ENCODE data around the gene HYDIN. TPM values are rescaled to one million over a fixed set of nuclear protein-coding genes. Genes with fewer than 3 reads are reported as not detected.
"Not testable (repeated sequence)": the region's sequence is repeated elsewhere in the genome, so short reads cannot be mapped to it uniquely, and the experiment has no call there.

HYDIN gene
- total RNA-seq, 1 experiment from 2014 or later: 0.15 TPM

DNA sequence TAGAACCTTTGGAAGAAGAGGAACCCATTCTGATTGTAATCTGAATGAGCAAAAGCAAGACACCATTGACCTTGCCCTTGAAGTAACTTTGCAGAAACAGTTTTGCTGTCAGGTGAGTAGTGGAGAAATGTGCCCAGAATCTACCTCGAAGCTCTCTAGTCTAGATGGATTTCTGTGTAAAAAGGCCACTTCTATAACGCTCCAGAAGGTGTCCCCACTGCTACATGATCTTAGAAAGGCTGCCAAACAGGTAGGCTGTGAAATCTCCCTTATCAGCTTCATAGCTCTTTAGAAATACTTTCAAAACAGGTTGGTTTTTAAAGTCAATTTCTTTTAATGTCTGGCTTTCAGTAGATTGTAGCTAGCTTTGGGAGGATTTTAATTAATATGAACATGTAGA lies 230.8 kb downstream of the HYDIN start:
- DNase-seq (ENCODE audit: low spot score): not testable (repeated sequence)

- not testable (repeated sequence) for DNase-seq (ENCODE audit: low spot score)
These were observed 234.7 kb downstream of the HYDIN start for GRCh38 chr16:70995799-70996198.

GRCh38 chr16:70992511-70992910 lies 238.0 kb downstream of the HYDIN start:
- DNase-seq (ENCODE audit: low spot score): not testable (repeated sequence)

- not testable (repeated sequence) for DNase-seq (ENCODE audit: low spot score)
These were observed 243.4 kb downstream of the HYDIN start for GRCh38 chr16:70987019-70987715.

DNA sequence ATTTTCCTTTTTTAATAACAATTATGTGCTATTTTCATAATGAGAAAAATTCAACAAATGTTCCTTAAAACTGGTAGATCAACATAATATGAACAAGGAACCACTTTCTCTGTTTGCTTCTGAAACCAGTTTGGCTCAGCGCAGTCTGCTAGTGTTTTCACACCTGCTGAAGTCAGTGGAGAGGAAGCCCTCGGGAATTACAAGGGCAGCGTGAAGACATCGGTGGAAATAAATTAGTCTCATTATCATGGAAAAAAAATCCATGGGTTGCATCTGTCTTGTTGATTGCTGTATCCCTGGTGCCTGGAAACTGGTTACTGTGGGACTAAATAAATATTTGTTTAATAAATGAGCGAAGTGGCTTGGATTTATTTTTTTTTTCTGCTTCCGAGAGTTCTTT lies 245.8 kb downstream of the HYDIN start:
- DNase-seq (ENCODE audit: low spot score): not testable (repeated sequence)

GRCh38 chr16:70968332-70968731 lies 262.2 kb downstream of the HYDIN start:
- not testable (repeated sequence) for DNase-seq (ENCODE audit: low spot score)

- DNase-seq (ENCODE audit: low spot score): not testable (repeated sequence)
These were observed 270.4 kb downstream of the HYDIN start for GRCh38 chr16:70960169-70960568.

DNA sequence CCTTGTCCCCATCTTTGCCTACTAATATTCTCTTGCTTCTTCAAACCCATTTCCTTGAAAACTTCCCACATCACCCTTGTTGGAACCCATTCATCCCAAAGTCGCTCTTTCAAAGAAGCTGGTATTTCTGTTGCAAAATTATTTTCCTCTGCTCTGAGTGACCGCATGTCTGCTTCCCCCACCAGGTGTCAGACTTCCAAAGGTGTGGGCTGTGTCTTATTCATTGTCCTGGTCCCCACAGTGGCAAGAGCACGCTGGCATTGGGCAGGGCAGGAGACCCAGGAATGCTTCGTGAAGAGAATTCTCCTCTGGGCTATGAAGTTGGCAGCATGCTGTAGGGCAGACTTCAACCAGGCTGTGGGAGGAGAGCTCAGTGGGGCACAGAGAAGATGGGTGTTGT lies 275.6 kb downstream of the HYDIN start:
- not testable (repeated sequence) for DNase-seq (ENCODE audit: low spot score)

- not testable (repeated sequence) for DNase-seq (ENCODE audit: low spot score)
These were observed 276.7 kb downstream of the HYDIN start for GRCh38 chr16:70953824-70954223.

DNA sequence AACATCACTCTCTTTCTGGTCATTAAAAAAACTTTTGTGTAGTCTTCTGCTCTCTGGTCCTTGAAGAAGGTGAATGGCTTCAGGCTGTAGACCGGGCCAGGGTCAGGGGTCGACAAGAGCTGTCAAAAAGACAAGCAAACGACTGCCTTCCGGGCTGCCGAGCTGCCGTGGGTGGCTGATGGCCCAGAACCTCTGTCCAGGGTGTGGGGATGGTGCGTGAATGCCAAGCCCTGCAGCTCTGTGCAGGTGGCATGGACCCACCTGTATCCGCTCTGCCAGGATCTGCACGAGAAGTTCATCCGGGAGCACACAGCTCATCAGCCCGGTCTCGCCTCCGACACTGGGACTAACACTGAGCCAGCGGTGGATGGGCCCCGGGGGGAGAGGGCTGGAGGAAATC lies 287.0 kb downstream of the HYDIN start:
- DNase-seq (ENCODE audit: low spot score): not testable (repeated sequence)

DNA sequence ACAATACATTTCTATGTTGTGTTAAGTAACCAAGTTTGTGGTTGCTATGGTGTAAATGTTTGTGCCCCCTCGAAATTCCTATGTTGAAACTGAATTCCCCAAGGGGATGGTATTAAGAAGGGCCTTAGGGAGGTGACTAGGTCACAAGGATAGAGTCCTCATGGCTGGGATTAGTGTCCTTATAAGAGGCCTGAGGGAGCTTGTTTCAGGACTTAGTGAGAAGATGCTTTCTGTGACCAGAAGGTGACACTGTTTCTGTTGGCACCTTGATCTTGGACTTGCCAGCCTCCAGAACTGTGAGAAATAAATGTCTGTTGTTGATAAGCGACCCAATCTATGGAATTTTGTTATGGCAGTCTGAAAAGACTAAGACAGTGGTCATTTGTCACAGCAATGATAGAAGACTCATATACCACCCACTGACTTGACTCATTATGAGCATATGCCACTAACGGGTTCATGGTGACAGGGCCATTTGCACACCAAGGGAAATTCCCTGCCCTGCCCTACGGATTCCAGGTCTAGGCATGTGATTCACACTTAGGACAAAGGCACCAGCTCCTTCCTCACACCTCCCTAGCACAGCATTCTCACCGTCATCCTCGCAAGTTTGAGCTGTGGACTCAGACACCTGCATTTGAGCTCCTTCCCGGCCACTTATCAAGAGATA lies 290.7 kb downstream of the HYDIN start:
- not testable (repeated sequence) for DNase-seq (ENCODE audit: low spot score)

DNA sequence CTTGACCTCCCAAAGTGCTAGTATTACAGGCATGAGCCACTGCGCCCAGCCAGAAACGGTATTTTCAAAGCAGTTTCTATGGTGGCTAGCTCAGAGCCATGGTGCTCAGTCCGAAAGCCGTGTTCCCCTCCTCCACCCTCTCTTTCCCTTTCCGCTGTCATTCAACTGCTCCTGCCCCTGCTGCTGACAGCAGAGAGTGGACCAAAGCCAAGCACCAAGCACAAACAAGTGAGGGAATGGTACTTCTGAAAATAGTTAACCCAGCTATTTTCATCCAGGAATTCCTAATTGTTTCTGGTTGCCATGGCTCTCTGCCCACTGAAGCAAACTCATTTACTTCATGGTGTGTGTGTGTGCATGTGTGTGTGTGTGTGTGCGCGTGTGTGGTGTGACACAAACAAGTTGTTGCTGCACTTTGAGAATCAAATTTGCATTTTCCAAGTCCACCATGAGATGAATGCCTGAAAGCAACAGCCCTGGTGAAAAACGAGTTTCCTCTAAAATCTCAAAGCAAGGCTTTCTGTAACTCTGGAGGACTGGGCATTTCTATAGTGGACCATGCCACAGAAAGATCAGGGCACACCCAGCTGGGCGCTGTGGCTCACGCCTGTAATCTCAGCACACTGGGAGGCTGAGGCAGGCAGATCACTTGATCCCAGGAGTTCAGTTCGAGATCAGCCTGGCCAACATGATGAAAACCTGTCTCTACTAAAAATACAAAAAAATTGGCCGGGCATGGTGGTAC lies 293.6 kb downstream of the HYDIN start:
- not testable (repeated sequence) for DNase-seq (ENCODE audit: low spot score)

DNA sequence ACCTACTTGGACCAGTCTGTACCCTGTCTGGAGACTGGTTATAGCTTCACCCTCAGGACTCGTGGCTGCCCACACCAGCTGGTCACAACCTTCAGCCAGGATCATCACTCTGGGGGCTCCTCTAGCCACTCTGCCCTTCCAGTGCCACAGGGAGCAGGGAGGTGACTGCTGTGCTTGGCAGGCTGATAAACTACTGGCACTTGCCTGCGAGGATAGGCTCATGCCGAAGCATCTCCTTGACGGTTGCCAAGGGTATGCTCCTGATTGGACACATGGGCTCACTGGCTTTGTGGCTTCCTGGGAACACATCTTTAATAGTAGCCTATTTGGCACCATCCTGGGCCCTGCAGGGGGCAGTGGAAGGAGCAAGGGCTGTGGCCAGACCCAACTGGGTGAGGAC lies 295.2 kb downstream of the HYDIN start:
- not testable (repeated sequence) for DNase-seq (ENCODE audit: low spot score)

DNA sequence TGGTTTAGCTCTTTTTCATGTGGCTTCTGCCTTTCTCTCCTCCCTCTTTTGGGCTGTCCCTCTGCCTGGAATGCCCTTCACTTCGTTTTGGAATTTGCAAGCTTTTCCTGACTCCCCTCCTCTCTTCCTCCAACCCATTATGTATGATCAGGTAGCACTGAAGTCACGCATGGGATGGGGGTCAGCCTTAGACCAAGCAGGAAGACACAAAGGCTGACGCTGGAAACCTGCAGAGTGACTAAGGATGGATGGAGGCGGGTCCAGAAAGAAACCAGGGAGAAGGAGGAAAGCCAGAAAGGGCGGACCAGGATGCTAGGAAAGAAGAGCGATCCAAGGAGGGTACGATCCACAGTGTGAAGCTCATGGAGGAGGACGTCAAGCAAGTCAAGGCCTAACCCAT lies 296.8 kb downstream of the HYDIN start:
- not testable (repeated sequence) for DNase-seq (ENCODE audit: low spot score)

DNA sequence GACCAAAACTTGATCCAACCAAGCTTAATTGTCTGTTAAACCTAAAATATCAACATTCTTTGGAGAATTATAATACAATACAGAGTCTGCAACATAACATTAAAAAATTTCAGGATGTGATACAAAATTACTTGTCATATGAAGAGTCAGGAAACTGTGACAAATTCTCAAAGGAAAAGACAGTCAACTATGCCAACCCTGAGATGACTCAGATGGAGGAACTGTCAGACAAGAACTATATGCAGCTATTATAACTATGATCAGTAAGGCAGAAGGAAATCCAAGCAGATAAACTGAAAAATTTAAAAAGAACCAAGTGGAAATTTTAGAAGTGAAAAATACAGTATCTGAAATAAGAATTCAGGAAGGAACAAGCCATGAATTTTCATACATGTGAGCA lies 299.8 kb downstream of the HYDIN start:
- not testable (repeated sequence) for DNase-seq (ENCODE audit: low spot score)

DNA sequence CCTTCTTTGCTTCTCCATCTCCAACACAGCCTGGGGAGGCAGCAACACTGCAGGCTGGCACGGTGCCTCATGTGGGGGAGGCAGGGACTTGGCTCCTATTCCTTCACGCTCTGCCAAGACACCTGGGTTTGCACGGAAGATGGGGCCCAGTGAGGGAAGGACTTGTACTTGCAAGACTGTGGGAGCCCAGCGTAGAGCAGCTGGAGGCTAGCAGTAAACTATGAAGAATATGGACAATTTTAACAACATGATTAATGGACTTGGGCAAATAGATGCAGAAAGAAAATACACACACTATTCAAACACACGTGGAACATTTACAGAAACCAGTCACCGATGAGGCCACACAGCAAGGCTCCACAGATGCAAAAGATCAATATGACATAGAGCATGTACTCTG lies 308.4 kb downstream of the HYDIN start:
- not testable (repeated sequence) for DNase-seq (ENCODE audit: low spot score)

DNA sequence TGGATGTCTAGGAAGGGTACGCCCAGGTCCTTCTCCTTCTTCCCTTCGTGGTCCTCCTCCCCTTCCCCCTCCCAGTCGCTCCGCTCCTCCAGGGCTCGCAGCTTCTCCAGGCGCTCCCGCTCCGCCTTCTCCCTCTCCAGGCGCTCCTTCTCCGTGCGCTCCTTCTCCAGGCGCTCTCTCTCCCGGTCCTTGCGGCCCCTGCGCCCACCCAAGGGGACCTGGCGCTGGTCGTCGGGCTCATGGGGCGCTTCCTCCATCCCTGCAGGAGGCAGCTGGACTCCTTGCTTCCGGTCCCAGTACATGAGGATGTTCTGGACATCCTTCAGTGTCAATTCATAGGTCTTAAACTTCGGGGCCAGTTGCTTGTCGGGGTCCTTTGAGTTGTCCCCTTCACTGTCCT lies 309.9 kb downstream of the HYDIN start:
- not testable (repeated sequence) for DNase-seq (ENCODE audit: low spot score)

DNA sequence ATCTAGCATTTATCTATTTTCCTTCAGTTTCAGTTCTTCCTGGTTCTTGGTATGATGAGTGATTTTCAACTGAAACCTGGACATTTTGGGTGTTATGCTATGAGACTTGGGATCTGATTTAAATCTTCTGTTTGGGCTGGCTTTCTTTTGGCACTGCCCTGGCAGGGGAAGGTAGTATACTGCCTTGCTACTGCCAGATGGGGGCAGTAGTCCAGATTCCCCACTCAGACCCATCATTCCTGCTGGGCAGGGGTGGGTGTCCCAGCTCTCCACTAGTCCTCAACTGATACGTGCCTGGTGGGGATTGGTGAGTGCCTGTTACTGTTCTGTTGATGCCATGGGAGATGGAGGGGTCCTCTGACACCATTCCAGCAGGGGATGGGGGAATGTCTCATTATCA lies 342.3 kb downstream of the HYDIN start:
- not testable (repeated sequence) for DNase-seq (ENCODE audit: low spot score)

- DNase-seq (ENCODE audit: low spot score): not testable (repeated sequence)
These were observed 345.9 kb downstream of the HYDIN start for GRCh38 chr16:70884652-70885051.

DNA sequence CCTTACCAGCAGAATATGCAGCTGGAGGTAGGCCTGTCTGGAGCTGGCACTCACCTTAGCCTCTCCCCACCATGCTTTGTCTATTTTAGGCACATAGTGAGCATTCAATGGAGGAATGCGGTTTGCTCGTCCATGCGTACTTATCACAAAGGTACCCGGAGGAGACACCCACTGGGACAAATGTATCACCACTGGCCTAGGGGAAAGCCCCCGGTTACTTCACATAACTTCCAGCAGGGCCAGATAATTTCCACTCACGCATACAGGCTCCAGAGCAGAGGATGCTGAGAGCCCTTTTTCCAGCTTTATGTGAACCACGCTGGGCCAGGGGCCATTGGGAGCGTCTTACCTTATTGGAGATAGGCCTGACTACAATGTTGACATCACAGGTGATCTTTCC lies 348.2 kb downstream of the HYDIN start:
- not testable (repeated sequence) for DNase-seq (ENCODE audit: low spot score)

GRCh38 chr16:70877895-70878294 lies 352.6 kb downstream of the HYDIN start:
- DNase-seq (ENCODE audit: low spot score): not testable (repeated sequence)

- DNase-seq (ENCODE audit: low spot score): not testable (repeated sequence)
These were observed 354.1 kb downstream of the HYDIN start for GRCh38 chr16:70876442-70876841.
